Activated CD8-positive, alpha-beta memory T cell treated with anti-CD3 and anti-CD28 coated beads, Interleukin-2, amount 10 ng/mL, durations not matched to agents 7 days and 5 days (primary cell): ENCODE results near the gene CYB5A. TPM values are rescaled to one million over a fixed set of nuclear protein-coding genes. Genes with fewer than 3 reads are reported as not detected.

Experiments used
- ATAC-seq: fragments of 150-1000 bp; cut with Tn5 transposase; one replicate; pipeline ENCODE4 v1.10.0; 2021; ENCODE audit warnings: moderate library complexity
- CTCF ChIA-PET: fragments of 350-600 bp; sonication (Branson Sonifier 250); formaldehyde crosslinking; loops from one replicate; lab custom pipeline; 2021; ENCODE audit warnings: antibody characterized with exemption; lab: Charles Lee
- DNase-seq: peaks from one replicate; pipeline ENCODE4 v3.0.0-alpha.2; 2020
- H3K27ac Mint-ChIP-seq: one replicate; pipeline ENCODE4 v1.8.0; 2021; ENCODE audit warnings: mild to moderate bottlenecking, mixed read lengths
- H3K27me3 Mint-ChIP-seq: one replicate; pipeline ENCODE4 v1.8.0; 2021; ENCODE audit warnings: mixed read lengths
- H3K36me3 Mint-ChIP-seq: one replicate; pipeline ENCODE4 v1.8.0; 2021; ENCODE audit warnings: mild to moderate bottlenecking, mixed read lengths
- H3K4me1 Mint-ChIP-seq: one replicate; pipeline ENCODE4 v1.8.0; 2021; ENCODE audit warnings: mixed read lengths
- H3K4me3 Mint-ChIP-seq: one replicate; pipeline ENCODE4 v1.8.0; 2021; ENCODE audit warnings: mild to moderate bottlenecking, moderate library complexity, mixed read lengths
- H3K9me3 Mint-ChIP-seq: one replicate; pipeline ENCODE4 v1.8.0; 2022; ENCODE audit warnings: low read depth, mixed read lengths
- total RNA-seq, 2 experiments: library from RNA; stranded (reverse); gene quantifications; one replicate each; pipeline ENCODE4 v1.2.3, GENCODE V29; 2021

The CYB5A gene
- total RNA-seq, 2 experiments from 2014 or later: 27.1 to 35.6 TPM

GRCh38 chr18:74225193-74225840, 66.4 kb downstream of the CYB5A start:
- no peak overlapping the region for H3K27ac Mint-ChIP-seq
- H3K4me1 Mint-ChIP-seq: no peaks in the 10 kb centered on the region
- H3K27me3 Mint-ChIP-seq: no peaks in the 10 kb centered on the region
- CTCF ChIA-PET: no interaction called here
- ATAC-seq: no peak
- H3K9me3 Mint-ChIP-seq: no peaks in the 10 kb centered on the region
- no peak overlapping the region for H3K4me3 Mint-ChIP-seq
- H3K36me3 Mint-ChIP-seq: no peaks in the 10 kb centered on the region
- DNase-seq: no peak

GRCh38 chr18:74222710-74223494, 68.9 kb downstream of the CYB5A start:
- Mint-ChIP-seq H3K9me3 (no peaks in the 10 kb centered on the region), H3K4me3 (no peak overlapping the region), H3K27ac (no peak overlapping the region), H3K4me1 (no peaks in the 10 kb centered on the region), H3K27me3 (no peaks in the 10 kb centered on the region), H3K36me3 (no peaks in the 10 kb centered on the region)
- no peak for DNase-seq
- CTCF ChIA-PET: no interaction called here
- no peak for ATAC-seq

- no peak overlapping the region for H3K27ac Mint-ChIP-seq
- no peak for ATAC-seq
- no peaks in the 10 kb centered on the region for H3K4me1 Mint-ChIP-seq
- H3K9me3 Mint-ChIP-seq: no peaks in the 10 kb centered on the region
- CTCF ChIA-PET: no interaction called here
- no peak overlapping the region for H3K4me3 Mint-ChIP-seq
- H3K27me3 Mint-ChIP-seq: peaks cover 8% of the 10 kb centered on the region
- no peaks in the 10 kb centered on the region for H3K36me3 Mint-ChIP-seq
- DNase-seq: no peak
Observed at GRCh38 chr18:74221081-74221480, 70.7 kb downstream of the CYB5A start.

GRCh38 chr18:74219056-74219455, 72.7 kb downstream of the CYB5A start:
- H3K4me1 Mint-ChIP-seq: no peaks in the 10 kb centered on the region
- H3K4me3 Mint-ChIP-seq: no peak overlapping the region
- H3K27ac Mint-ChIP-seq: no peak overlapping the region
- DNase-seq (no peak), ATAC-seq (no peak)
- no peaks in the 10 kb centered on the region for H3K9me3 Mint-ChIP-seq
- no peaks in the 10 kb centered on the region for H3K36me3 Mint-ChIP-seq
- CTCF ChIA-PET: no interaction called here
- peaks cover 17% of the 10 kb centered on the region for H3K27me3 Mint-ChIP-seq

GRCh38 chr18:74217476-74218143, 74.2 kb downstream of the CYB5A start:
- Mint-ChIP-seq H3K36me3 (no peaks in the 10 kb centered on the region), H3K27ac (no peak overlapping the region), H3K9me3 (no peaks in the 10 kb centered on the region), H3K27me3 (peaks cover 17% of the 10 kb centered on the region), H3K4me1 (no peaks in the 10 kb centered on the region), H3K4me3 (no peak overlapping the region)
- no peak for ATAC-seq
- CTCF ChIA-PET: no interaction called here
- no peak for DNase-seq

GRCh38 chr18:74216661-74217110, 75.1 kb downstream of the CYB5A start:
- CTCF ChIA-PET: no interaction called here

GRCh38 chr18:74215863-74216262, 75.9 kb downstream of the CYB5A start:
- no peaks in the 10 kb centered on the region for H3K4me1 Mint-ChIP-seq
- CTCF ChIA-PET: no interaction called here
- no peak overlapping the region for H3K4me3 Mint-ChIP-seq
- peaks cover 20% of the 10 kb centered on the region for H3K27me3 Mint-ChIP-seq
- ATAC-seq (no peak), DNase-seq (no peak)
- no peaks in the 10 kb centered on the region for H3K9me3 Mint-ChIP-seq
- no peak overlapping the region for H3K27ac Mint-ChIP-seq
- H3K36me3 Mint-ChIP-seq: no peaks in the 10 kb centered on the region

More at GRCh38 chr18:74216661-74217110, 75.1 kb downstream of the CYB5A start:
- no peaks in the 10 kb centered on the region for H3K4me1 Mint-ChIP-seq
- H3K27me3 Mint-ChIP-seq: peaks cover 17% of the 10 kb centered on the region
- H3K9me3 Mint-ChIP-seq: no peaks in the 10 kb centered on the region
- ATAC-seq (no peak), DNase-seq (no peak)
- H3K27ac Mint-ChIP-seq: no peak overlapping the region
- H3K4me3 Mint-ChIP-seq: no peak overlapping the region
- H3K36me3 Mint-ChIP-seq: no peaks in the 10 kb centered on the region

- CTCF ChIA-PET: no interaction called here
- H3K27ac Mint-ChIP-seq: no peak overlapping the region
Observed at GRCh38 chr18:74213429-74213828, 78.3 kb downstream of the CYB5A start.

GRCh38 chr18:74204526-74205152, 87.1 kb downstream of the CYB5A start:
- no peak overlapping the region for H3K4me3 Mint-ChIP-seq
- H3K27ac Mint-ChIP-seq: no peak overlapping the region
- no peaks in the 10 kb centered on the region for H3K4me1 Mint-ChIP-seq
- no peaks in the 10 kb centered on the region for H3K27me3 Mint-ChIP-seq
- DNase-seq (no peak), ATAC-seq (no peak)
- H3K9me3 Mint-ChIP-seq: no peaks in the 10 kb centered on the region
- CTCF ChIA-PET: interaction anchor here (0.6 kb wide), 1 partner anchor 172 kb away, joined by 3 read pairs; no protein-coding TSS in a partner anchor
- no peaks in the 10 kb centered on the region for H3K36me3 Mint-ChIP-seq

More at GRCh38 chr18:74213429-74213828, 78.3 kb downstream of the CYB5A start:
- H3K4me1 Mint-ChIP-seq: no peaks in the 10 kb centered on the region
- no peak for DNase-seq
- ATAC-seq: no peak
- H3K9me3 Mint-ChIP-seq: no peaks in the 10 kb centered on the region
- peaks cover 20% of the 10 kb centered on the region for H3K27me3 Mint-ChIP-seq
- H3K4me3 Mint-ChIP-seq: no peak overlapping the region
- H3K36me3 Mint-ChIP-seq: no peaks in the 10 kb centered on the region

- H3K27ac Mint-ChIP-seq: no peak overlapping the region
- CTCF ChIA-PET: interaction anchor here (0.7 kb wide), 1 partner anchor 120 kb away, joined by 3 read pairs; no protein-coding TSS in a partner anchor
- ATAC-seq: no peak
- H3K4me3 Mint-ChIP-seq: no peak overlapping the region
- H3K4me1 Mint-ChIP-seq: no peaks in the 10 kb centered on the region
- H3K9me3 Mint-ChIP-seq: no peaks in the 10 kb centered on the region
- peaks cover 2% of the 10 kb centered on the region for H3K27me3 Mint-ChIP-seq
- H3K36me3 Mint-ChIP-seq: no peaks in the 10 kb centered on the region
- no peak for DNase-seq
Observed at GRCh38 chr18:74203811-74204210, 88.0 kb downstream of the CYB5A start.

Other genes starting within 250 kb of the CYB5A start
- gene FBXO15, start 144.1 kb downstream of the CYB5A start, total RNA-seq: under 1 TPM; 0.23 to 0.70 TPM
- 10 to 100 TPM; 30.4 to 37.4 TPM for gene TIMM21, start 143.4 kb downstream of the CYB5A start, total RNA-seq
- gene C18orf63, start 23.9 kb upstream of the CYB5A start, total RNA-seq: not detected
- not detected for gene DIPK1C, start 165.3 kb upstream of the CYB5A start, total RNA-seq
- gene CNDP2, start 204.4 kb upstream of the CYB5A start, total RNA-seq: 100 to 1,000 TPM; 141 to 176 TPM
- under 1 TPM in 1 of 2 experiments, not detected in 1; 0.28 TPM for gene CNDP1, start 242.5 kb upstream of the CYB5A start, total RNA-seq